ENCODE data around the gene FADS1. TPM values are rescaled to one million over a fixed set of nuclear protein-coding genes. Genes with fewer than 3 reads are reported as not detected.

Gene FADS1
- total RNA-seq, 1 experiment from 2014 or later = 150 TPM

DNA sequence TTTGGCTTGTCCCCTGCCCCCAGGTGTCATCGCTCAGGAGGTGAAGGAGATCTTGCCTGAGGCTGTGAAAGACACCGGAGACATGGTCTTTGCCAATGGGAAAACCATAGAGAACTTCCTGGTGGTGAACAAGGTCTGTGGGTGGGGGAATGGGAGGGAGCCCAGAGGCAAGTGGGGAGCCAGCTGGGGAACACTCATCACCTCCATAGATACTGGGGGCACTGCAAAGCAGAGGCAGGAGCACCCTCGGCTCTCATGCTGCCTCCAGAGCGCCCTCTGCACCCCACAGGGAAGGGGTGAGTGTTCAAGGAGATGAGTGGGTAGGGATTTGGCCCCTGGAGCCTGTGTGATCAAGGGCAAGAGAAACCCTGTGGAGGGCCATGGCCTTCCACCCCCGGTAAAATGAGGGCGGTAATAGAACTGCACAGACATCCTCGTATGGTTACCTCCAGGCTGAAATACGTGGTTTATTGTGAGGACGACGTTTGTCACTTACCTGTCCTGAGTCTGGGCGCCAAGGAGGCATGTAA, 38.4 kb downstream of the FADS1 start:
- CTCF ChIA-PET = interaction anchor here (1.1 kb wide), 1 partner anchor 28 kb away, joined by 3 read pairs; no protein-coding TSS in a partner anchor
- intact Hi-C loops (cut with micrococcal nuclease; ENCODE audit: unreplicated experiment) = no loop called here
- Histone ChIP-seq H3K9me3 (ENCODE audit: insufficient read depth, low read depth) (no peaks in the 10 kb centered on the region), H2AFZ (no peak overlapping the region), H3K79me2 (ENCODE audit: low read depth) (no peaks in the 10 kb centered on the region), H4K20me1 (ENCODE audit: insufficient read depth) (no peaks in the 10 kb centered on the region), H3F3A (ENCODE audit: insufficient read depth, low read depth) (peaks cover 10% of the 10 kb centered on the region), H3K4me1 (replicated peaks; ENCODE audit: insufficient read depth) (no peaks in the 10 kb centered on the region), H3K4me3 (no peak overlapping the region), H3K4me2 (no peak overlapping the region), H3K9me2 (ENCODE audit: insufficient read depth) (no peaks in the 10 kb centered on the region), H3K27me3 (ENCODE audit: insufficient read depth, low read depth) (no peaks in the 10 kb centered on the region), H3K36me3 (ENCODE audit: low read depth) (no peaks in the 10 kb centered on the region), H3K27ac (no peak overlapping the region)
- DNase-seq = no peak
- TF ChIP-seq EZH2 (IDR thresholded peaks at IDR 0.05; ENCODE audit: low read depth) = no peak
- TF ChIP-seq, protein P1, sequence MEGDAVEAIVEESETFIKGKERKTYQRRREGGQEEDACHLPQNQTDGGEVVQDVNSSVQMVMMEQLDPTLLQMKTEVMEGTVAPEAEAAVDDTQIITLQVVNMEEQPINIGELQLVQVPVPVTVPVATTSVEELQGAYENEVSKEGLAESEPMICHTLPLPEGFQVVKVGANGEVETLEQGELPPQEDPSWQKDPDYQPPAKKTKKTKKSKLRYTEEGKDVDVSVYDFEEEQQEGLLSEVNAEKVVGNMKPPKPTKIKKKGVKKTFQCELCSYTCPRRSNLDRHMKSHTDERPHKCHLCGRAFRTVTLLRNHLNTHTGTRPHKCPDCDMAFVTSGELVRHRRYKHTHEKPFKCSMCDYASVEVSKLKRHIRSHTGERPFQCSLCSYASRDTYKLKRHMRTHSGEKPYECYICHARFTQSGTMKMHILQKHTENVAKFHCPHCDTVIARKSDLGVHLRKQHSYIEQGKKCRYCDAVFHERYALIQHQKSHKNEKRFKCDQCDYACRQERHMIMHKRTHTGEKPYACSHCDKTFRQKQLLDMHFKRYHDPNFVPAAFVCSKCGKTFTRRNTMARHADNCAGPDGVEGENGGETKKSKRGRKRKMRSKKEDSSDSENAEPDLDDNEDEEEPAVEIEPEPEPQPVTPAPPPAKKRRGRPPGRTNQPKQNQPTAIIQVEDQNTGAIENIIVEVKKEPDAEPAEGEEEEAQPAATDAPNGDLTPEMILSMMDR (conservative IDR thresholded peaks at IDR 0.05) = no peak
- POLR2A ChIA-PET (ENCODE audit: unreplicated experiment) = no interaction called here
- BruUV-seq (replicated peaks) = no TSS peak

GRCh38 chr11:61777234-61778090, 39.3 kb downstream of the FADS1 start:
- no peak overlapping the region for H2AFZ ChIP-seq
- intact Hi-C loops (cut with micrococcal nuclease; ENCODE audit: unreplicated experiment) = no loop called here
- H3K27ac ChIP-seq = no peak overlapping the region
- TF ChIP-seq, protein P1 (conservative IDR thresholded peaks at IDR 0.05) = no peak
- TF ChIP-seq EZH2 (IDR thresholded peaks at IDR 0.05; ENCODE audit: low read depth) = no peak
- peaks cover 4% of the 10 kb centered on the region; the same call in 1 of the 2 replicates for H3F3A ChIP-seq (ENCODE audit: insufficient read depth, low read depth)
- no peaks in the 10 kb centered on the region for H3K36me3 ChIP-seq (ENCODE audit: low read depth)
- ChIA-PET POLR2A (ENCODE audit: unreplicated experiment) (no interaction called here), CTCF (no interaction called here)
- H3K9me2 ChIP-seq (ENCODE audit: insufficient read depth) = no peaks in the 10 kb centered on the region
- H3K79me2 ChIP-seq (ENCODE audit: low read depth) = no peaks in the 10 kb centered on the region
- no peaks in the 10 kb centered on the region for H3K27me3 ChIP-seq (ENCODE audit: insufficient read depth, low read depth)
- H3K4me1 ChIP-seq (replicated peaks; ENCODE audit: insufficient read depth) = peaks cover 3% of the 10 kb centered on the region
- no TSS peak for BruUV-seq (replicated peaks)
- no peak for DNase-seq
- H3K4me2 ChIP-seq = no peak overlapping the region
- no peaks in the 10 kb centered on the region for H3K9me3 ChIP-seq (ENCODE audit: insufficient read depth, low read depth)
- H4K20me1 ChIP-seq (ENCODE audit: insufficient read depth) = no peaks in the 10 kb centered on the region
- no peak overlapping the region for H3K4me3 ChIP-seq

GRCh38 chr11:61776561-61777075, 40.2 kb downstream of the FADS1 start:
- H3K36me3 ChIP-seq (ENCODE audit: low read depth) = no peaks in the 10 kb centered on the region
- ChIA-PET POLR2A (ENCODE audit: unreplicated experiment) (no interaction called here), CTCF (interaction anchor here (0.6 kb wide), 1 partner anchor 27 kb away, joined by 3 read pairs; no protein-coding TSS in a partner anchor)
- no peak overlapping the region for H3K4me2 ChIP-seq
- TF ChIP-seq, protein P1 (conservative IDR thresholded peaks at IDR 0.05) = peak; percentile 93
- no peak for TF ChIP-seq EZH2 (IDR thresholded peaks at IDR 0.05; ENCODE audit: low read depth)
- BruUV-seq (replicated peaks) = no TSS peak
- H3K4me1 ChIP-seq (replicated peaks; ENCODE audit: insufficient read depth) = peaks cover 6% of the 10 kb centered on the region
- H3K4me3 ChIP-seq = no peak overlapping the region
- H3K9me3 ChIP-seq (ENCODE audit: insufficient read depth, low read depth) = no peaks in the 10 kb centered on the region
- no peaks in the 10 kb centered on the region for H4K20me1 ChIP-seq (ENCODE audit: insufficient read depth)
- DNase-seq = peak; percentile 57 to 63
- no peaks in the 10 kb centered on the region for H3K9me2 ChIP-seq (ENCODE audit: insufficient read depth)
- intact Hi-C loops (cut with micrococcal nuclease; ENCODE audit: unreplicated experiment) = loop anchor here (1.0 kb wide), 1 partner anchor 29 kb away; no protein-coding TSS in a partner anchor
- H3K79me2 ChIP-seq (ENCODE audit: low read depth) = no peaks in the 10 kb centered on the region
- H3K27me3 ChIP-seq (ENCODE audit: insufficient read depth, low read depth) = no peaks in the 10 kb centered on the region
- H3K27ac ChIP-seq = no peak overlapping the region
- H3F3A ChIP-seq (ENCODE audit: insufficient read depth, low read depth) = no peaks in the 10 kb centered on the region
- H2AFZ ChIP-seq = no peak overlapping the region

Measured in PC-9 (cell line).